Neural crest cell (in vitro differentiated cells): ENCODE measurements around the gene ASH1L. TPM values are rescaled to one million over a fixed set of nuclear protein-coding genes. Genes with fewer than 3 reads are reported as not detected.

ENCODE experiments used
- DNase-seq: peaks from one replicate; pipeline ENCODE4 v3.0.0; 2021; ENCODE audit warnings: low read depth, mixed read lengths, low spot score
- H3K27ac Mint-ChIP-seq: one replicate; pipeline ENCODE4 v1.8.0; 2021; ENCODE audit warnings: mild to moderate bottlenecking, mixed read lengths; ENCODE audit not compliant: unreplicated experiment
- H3K27me3 Mint-ChIP-seq: 2 replicates; pipeline ENCODE4 v1.8.0; 2021; ENCODE audit warnings: low read depth, mild to moderate bottlenecking, mixed read lengths
- H3K36me3 Mint-ChIP-seq: 2 replicates; pipeline ENCODE4 v1.8.0; 2021; ENCODE audit warnings: low read depth, mild to moderate bottlenecking, mixed read lengths
- H3K4me1 Mint-ChIP-seq: 2 replicates; pipeline ENCODE4 v1.8.0; 2021; ENCODE audit warnings: mixed read lengths
- H3K4me3 Mint-ChIP-seq: one replicate; pipeline ENCODE4 v1.8.0; 2021; ENCODE audit warnings: mild to moderate bottlenecking, mixed read lengths
- H3K9me3 Mint-ChIP-seq: 2 replicates; pipeline ENCODE4 v1.8.0; 2021; ENCODE audit warnings: mixed read lengths
- CTCF ChIP-seq: fragments of 200-600 bp; sonication (generic); conservative IDR thresholded peaks from 2 replicates; pipeline ENCODE4 v1.5.0; 2021; ENCODE audit warnings: antibody characterized with exemption, mild to moderate bottlenecking
- total RNA-seq: library from RNA; stranded (reverse); gene quantifications from 2 replicates; pipeline ENCODE4 v1.2.1, GENCODE V29; 2021

The ASH1L gene
- total RNA-seq, 1 donor from 2014 or later = 35.4 TPM

DNA sequence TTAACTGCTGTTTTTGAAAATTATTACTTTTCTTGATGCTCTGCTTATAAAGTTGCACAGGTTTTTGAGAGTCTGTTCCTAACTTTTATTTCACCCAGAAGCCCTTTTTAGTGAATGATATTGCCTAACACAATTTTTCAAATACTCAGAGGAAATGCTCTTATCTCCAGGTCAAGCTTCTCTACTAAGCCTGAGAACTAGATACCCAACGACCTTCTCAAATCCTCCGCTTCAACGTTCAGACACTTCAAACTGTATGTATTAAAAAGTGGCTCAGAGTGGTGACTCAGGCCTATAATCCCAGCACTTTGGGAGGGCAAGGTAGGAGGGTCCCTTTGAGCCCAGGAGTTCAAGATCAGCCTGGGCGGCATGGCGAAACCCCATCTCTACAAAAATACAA is 88.5 kb downstream of the ASH1L start:
- Mint-ChIP-seq H3K4me1 (no peaks in the 10 kb centered on the region), H3K27me3 (no peaks in the 10 kb centered on the region), H3K27ac (no peak overlapping the region), H3K9me3 (peaks cover 6% of the 10 kb centered on the region), H3K4me3 (no peak overlapping the region), H3K36me3 (peaks cover 42% of the 10 kb centered on the region)
- no peak for TF ChIP-seq CTCF
- no peak for DNase-seq

DNA sequence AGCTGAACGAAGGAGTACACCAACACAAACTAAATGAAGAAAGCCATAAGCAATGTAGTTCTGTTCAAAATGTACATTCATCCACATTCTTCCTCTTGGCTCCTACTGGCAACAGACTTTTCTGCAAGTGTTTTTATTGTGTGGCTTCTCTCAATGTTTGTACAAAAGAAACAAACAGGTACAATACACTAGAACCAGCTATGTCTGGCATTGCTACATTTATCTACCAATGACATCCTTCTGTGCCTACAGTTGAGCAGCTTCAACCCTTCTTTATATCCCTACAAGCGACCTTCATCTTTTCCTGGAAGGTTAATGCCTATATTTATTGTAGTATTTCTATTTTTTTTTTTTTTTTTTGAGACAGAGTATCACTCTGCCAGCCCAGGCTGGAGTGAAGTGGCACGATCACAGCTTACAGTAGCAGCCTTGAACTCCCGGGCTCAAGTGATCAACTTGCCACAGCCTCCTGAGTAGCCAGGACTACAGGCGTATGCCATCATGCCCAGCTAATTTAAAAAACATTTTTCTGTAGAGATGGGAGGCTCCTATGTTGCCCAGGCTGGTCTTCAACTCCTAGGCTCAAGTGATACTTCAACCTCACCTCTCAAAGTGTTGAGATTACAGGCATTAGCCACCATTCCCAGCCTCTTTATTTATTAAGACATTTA is 89.3 kb downstream of the ASH1L start:
- DNase-seq = no peak
- peaks cover 35% of the 10 kb centered on the region for H3K36me3 Mint-ChIP-seq

DNA sequence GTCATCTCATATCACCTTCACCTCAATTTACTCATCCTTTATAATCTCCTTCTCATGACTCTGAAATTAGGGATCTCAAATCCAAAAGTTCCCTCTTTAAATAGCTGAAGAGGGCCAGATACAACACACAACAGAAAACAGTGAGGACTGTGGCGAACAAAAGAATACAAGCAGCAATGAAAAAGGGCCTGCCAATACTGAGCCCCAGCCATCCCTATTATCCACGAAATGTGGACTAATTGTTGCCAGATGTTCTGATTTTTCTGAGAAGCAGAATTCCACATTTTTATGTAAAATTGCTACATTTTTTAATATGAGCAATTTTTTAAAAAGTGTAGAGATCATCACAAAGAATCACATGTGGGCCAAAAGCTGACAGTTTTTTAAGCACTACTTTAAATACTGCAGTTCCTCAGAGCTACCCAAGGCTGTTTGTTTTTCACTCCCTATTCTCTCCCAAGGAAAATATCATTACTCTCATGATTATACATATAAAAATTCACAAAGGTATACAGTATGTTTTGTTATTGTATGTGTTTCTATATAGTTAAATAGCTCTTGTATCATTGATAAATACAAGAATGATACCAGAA is 90.0 kb downstream of the ASH1L start:
- H3K9me3 Mint-ChIP-seq = peaks cover 6% of the 10 kb centered on the region
- no peak for TF ChIP-seq CTCF
- no peak overlapping the region for H3K4me3 Mint-ChIP-seq
- peak overlapping the region; percentile 15 for H3K27ac Mint-ChIP-seq
- DNase-seq = no peak
- H3K27me3 Mint-ChIP-seq = no peaks in the 10 kb centered on the region
- H3K4me1 Mint-ChIP-seq = no peaks in the 10 kb centered on the region
- H3K36me3 Mint-ChIP-seq = peaks cover 32% of the 10 kb centered on the region

More for the DNA sequence above, 89.3 kb downstream of the ASH1L start:
- peaks cover 6% of the 10 kb centered on the region for H3K9me3 Mint-ChIP-seq
- H3K27ac Mint-ChIP-seq = no peak overlapping the region
- no peak overlapping the region for H3K4me3 Mint-ChIP-seq
- H3K27me3 Mint-ChIP-seq = no peaks in the 10 kb centered on the region
- no peak for TF ChIP-seq CTCF
- no peaks in the 10 kb centered on the region for H3K4me1 Mint-ChIP-seq

GRCh38 chr1:155471891-155472290 is 90.7 kb downstream of the ASH1L start:
- H3K9me3 Mint-ChIP-seq = peaks cover 6% of the 10 kb centered on the region
- TF ChIP-seq CTCF = no peak
- H3K4me3 Mint-ChIP-seq = no peak overlapping the region
- H3K27ac Mint-ChIP-seq = no peak overlapping the region
- peaks cover 32% of the 10 kb centered on the region for H3K36me3 Mint-ChIP-seq
- no peaks in the 10 kb centered on the region for H3K4me1 Mint-ChIP-seq
- no peak for DNase-seq
- H3K27me3 Mint-ChIP-seq = no peaks in the 10 kb centered on the region

DNA sequence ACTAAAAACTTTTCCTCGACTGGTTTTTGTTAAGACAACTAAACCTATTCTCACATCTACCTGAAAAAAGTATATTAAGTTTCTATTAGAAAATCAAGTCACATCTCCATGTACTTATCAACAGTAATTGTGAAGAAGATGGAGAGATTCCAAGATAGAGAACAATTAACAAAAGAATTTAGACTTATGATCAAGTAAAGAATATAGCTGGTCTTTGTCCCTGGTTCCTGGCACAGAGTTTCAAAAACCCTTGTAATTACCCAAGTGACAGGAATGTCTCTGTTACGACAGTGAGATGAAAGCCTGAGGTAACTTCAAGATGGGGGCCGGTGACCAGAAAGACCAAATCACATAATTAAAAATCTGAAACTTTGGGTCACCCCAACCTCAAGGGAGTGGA is 91.6 kb downstream of the ASH1L start:
- Mint-ChIP-seq H3K27me3 (no peaks in the 10 kb centered on the region), H3K4me3 (no peak overlapping the region), H3K36me3 (peaks cover 32% of the 10 kb centered on the region), H3K27ac (no peak overlapping the region), H3K9me3 (peaks cover 6% of the 10 kb centered on the region), H3K4me1 (no peaks in the 10 kb centered on the region)
- no peak for DNase-seq
- TF ChIP-seq CTCF = no peak
